Activated CD4-positive, alpha-beta memory T cell treated with anti-CD3 and anti-CD28 coated beads for 36 hours (primary cell): ENCODE results near the gene TMEM219. TPM values are rescaled to one million over a fixed set of nuclear protein-coding genes. Genes with fewer than 3 reads are reported as not detected.
A peak's percentile ranks its signal among the peaks of the same experiment; 100 is the strongest.
"Not testable (repeated sequence)": the region's sequence is repeated elsewhere in the genome, so short reads cannot be mapped to it uniquely, and the experiment has no call there.

ENCODE experiments used
- CTCF ChIA-PET: fragments of 350-600 bp; sonication (Branson Sonifier 250); formaldehyde crosslinking; loops from one replicate; lab custom pipeline; 2021; ENCODE audit warnings: antibody characterized with exemption, inconsistent platforms; lab: Charles Lee
- POLR2A ChIA-PET: fragments of 350-600 bp; sonication (Branson Sonifier 250); formaldehyde crosslinking; loops from one replicate; lab custom pipeline; 2021; ENCODE audit warnings: antibody characterized with exemption; lab: Charles Lee
- DNase-seq: peaks from one replicate; pipeline ENCODE4 v3.0.0-alpha.2; 2020
- H3K27ac Mint-ChIP-seq: one replicate; pipeline ENCODE4 v1.8.0; 2021; ENCODE audit warnings: mixed read lengths
- H3K27me3 Mint-ChIP-seq: one replicate; pipeline ENCODE4 v1.8.0; 2021; ENCODE audit warnings: mixed read lengths
- H3K36me3 Mint-ChIP-seq: one replicate; pipeline ENCODE4 v1.8.0; 2021; ENCODE audit warnings: mixed read lengths
- H3K4me1 Mint-ChIP-seq: one replicate; pipeline ENCODE4 v1.8.0; 2021; ENCODE audit warnings: low read depth, mixed read lengths
- H3K4me3 Mint-ChIP-seq: one replicate; pipeline ENCODE4 v1.8.0; 2021; ENCODE audit warnings: mild to moderate bottlenecking, mixed read lengths
- H3K9me3 Mint-ChIP-seq: one replicate; pipeline ENCODE4 v1.8.0; 2021; ENCODE audit warnings: mixed read lengths
- intact Hi-C: fragments of 100-400 bp; cut with micrococcal nuclease; formaldehyde crosslinking; loops from one replicate; pipeline ENCODE4 v1.15.1; 2023
- total RNA-seq, 2 experiments: library from RNA; stranded (reverse); gene quantifications; one replicate each; pipeline ENCODE4 v1.2.3, GENCODE V29; 2021

Gene TMEM219
- total RNA-seq, 2 experiments from 2014 or later, result 57.1 to 64.8 TPM

- ChIA-PET POLR2A (interaction anchor here (1.0 kb wide), 1 partner anchor 46 kb away, joined by 3 read pairs; no protein-coding TSS in a partner anchor), CTCF (interaction anchor here (1.2 kb wide), 1 partner anchor 23 kb away, joined by 4 read pairs; no protein-coding TSS in a partner anchor)
- Mint-ChIP-seq H3K27ac (no peak overlapping the region), H3K27me3 (peaks cover 22% of the 10 kb centered on the region), H3K4me1 (peaks cover 12% of the 10 kb centered on the region), H3K4me3 (no peak overlapping the region), H3K36me3 (no peaks in the 10 kb centered on the region), H3K9me3 (no peaks in the 10 kb centered on the region)
- intact Hi-C loops, result no loop called here
- no peak for DNase-seq
Measured at GRCh38 chr16:30009085-30009862, 47.4 kb downstream of the TMEM219 start.

DNA sequence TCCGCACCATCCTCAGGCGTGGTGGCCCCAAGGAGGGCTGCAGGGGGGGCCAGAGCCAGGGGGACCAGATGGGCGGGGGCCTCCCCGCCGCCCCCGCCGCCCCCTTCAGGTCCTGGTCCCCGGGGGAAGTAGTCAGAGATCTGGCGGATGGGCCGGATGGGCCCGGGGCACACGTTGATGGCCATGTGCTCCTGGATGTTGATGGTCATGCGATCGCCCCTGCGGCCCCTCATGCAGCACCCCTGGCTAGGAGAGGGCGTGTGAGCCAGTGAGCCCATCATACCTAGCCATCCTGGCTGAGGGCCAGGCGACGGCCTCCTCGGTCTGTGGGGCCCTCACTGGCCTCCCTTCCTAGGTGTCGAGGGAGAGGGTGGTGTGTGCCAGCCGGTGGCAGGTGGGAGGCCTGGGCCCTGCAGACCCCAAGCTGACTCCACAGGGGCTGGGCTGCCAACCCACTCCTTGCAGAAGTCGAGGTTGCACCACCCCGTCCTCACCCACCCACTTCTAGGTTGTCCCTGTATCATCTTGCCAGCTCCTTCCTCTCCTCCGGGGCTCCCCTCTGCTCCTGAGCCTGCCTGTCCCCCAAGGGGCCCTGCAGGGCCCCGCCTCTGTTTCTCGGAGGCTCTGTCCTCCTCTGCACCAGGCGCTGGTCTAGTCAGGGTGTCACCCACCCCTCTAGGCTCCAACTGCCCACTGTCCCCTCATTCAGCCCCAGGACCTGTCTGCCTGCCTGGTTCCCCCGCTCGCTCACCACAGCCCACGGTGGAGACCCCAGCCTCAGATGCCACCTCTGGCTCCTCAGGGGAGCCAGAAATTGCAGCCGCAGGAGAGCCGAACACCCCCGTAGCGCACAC lies 48.3 kb downstream of the TMEM219 start:
- peaks cover 22% of the 10 kb centered on the region for H3K27me3 Mint-ChIP-seq
- no peaks in the 10 kb centered on the region for H3K36me3 Mint-ChIP-seq
- no peak overlapping the region for H3K27ac Mint-ChIP-seq
- POLR2A ChIA-PET, result no interaction called here
- no peaks in the 10 kb centered on the region for H3K9me3 Mint-ChIP-seq
- intact Hi-C loops, result no loop called here
- H3K4me1 Mint-ChIP-seq, result peaks cover 12% of the 10 kb centered on the region
- H3K4me3 Mint-ChIP-seq, result peak overlapping the region; percentile 62
- CTCF ChIA-PET, result interaction anchor here (1.6 kb wide), 1 partner anchor 162 kb away, joined by 5 read pairs; no protein-coding TSS in a partner anchor
- no peak for DNase-seq

DNA sequence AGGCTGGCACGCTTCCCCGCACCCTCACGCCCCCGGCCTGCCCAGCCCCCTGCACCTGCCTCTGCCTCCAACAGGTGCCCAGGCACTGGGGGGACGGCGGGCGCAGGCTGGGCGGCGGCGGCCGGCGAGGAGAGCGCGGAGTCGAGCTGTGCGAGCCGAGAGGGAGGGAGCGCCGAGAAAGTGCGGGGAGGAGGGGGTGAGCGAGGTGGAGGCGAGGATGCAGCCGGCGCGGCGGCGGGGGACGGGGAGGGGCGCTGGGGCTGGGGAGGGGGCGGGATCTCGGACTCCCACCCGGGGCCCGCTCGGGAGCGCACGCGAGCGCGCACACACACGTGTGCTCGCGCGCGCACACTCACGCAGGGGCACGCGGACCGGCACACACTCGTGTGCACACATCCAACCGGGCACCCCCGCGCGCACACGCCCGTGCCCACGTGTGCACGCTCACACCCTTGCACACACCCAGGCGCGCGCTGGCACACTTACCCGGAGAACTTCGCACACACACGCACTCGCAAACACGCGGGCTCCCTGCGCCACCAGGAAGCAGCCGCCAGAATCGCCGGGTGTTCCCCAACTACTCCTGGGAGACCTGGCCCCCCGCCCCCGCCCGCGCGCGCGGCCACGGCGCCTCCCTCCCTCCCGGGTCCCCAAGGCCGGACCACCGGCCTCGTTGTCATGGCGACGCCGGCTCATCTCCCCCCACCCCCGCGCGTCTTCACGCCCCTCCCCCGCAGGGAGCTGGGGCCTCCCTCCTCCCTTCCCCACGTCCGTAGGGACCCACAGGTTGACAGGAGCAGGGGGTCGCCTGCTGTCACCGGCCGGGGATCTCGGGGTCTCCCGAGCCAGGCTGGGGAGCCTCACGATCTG lies 49.2 kb downstream of the TMEM219 start, which contains the start of gene DOC2A:
TSS of gene DOC2A (minus strand) at position 184 of the 870 bp plus-strand sequence. CDS start 805 bp downstream, outside the sequence.
- Mint-ChIP-seq H3K4me1 (peaks cover 12% of the 10 kb centered on the region), H3K27ac (no peak within 1 kb of the TSS), H3K4me3 (peak within 1 kb of the TSS; percentile 66), H3K27me3 (peaks cover 22% of the 10 kb centered on the region), H3K36me3 (no peaks in the 10 kb centered on the region), H3K9me3 (no peaks in the 10 kb centered on the region)
- ChIA-PET CTCF (interaction anchor here (1.6 kb wide), 1 partner anchor 163 kb away, joined by 5 read pairs; no protein-coding TSS in a partner anchor), POLR2A (no interaction called here)
- intact Hi-C loops, result no loop called here
- DNase-seq, result peak; percentile 52

GRCh38 chr16:30011714-30012504 lies 50.0 kb downstream of the TMEM219 start:
- POLR2A ChIA-PET, result no interaction called here
- Mint-ChIP-seq H3K36me3 (no peaks in the 10 kb centered on the region), H3K27me3 (peaks cover 22% of the 10 kb centered on the region), H3K27ac (no peak overlapping the region), H3K9me3 (no peaks in the 10 kb centered on the region), H3K4me3 (peak overlapping the region; percentile 66), H3K4me1 (peaks cover 12% of the 10 kb centered on the region)
- intact Hi-C loops, result no loop called here
- CTCF ChIA-PET, result no interaction called here
- DNase-seq, result no peak

DNA sequence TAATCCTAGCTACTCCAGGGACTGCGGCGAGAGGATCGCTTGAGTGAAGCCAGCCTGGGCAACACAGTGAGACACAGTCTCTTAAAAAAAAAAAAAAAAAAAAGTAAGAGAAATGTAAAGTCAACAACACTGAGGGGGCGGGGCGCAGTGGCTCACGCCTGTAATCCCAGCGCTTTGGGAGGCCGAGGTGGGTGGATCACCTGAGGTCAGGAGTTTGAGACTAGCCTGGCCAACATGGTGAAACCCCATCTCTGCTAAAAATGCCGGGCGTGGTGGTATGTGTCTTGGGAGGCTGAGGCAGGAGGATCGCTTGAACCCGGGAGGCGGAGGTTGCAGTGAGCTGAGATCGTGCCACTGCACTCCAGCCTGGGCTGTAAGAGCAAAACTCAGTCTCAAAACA lies 50.7 kb downstream of the TMEM219 start:
- H3K27ac Mint-ChIP-seq, DNase-seq, H3K36me3 Mint-ChIP-seq, POLR2A ChIA-PET, H3K9me3 Mint-ChIP-seq, CTCF ChIA-PET, intact Hi-C loops, H3K4me3 Mint-ChIP-seq: not testable (repeated sequence)
- peaks cover 12% of the 10 kb centered on the region for H3K4me1 Mint-ChIP-seq
- H3K27me3 Mint-ChIP-seq, result peaks cover 22% of the 10 kb centered on the region

GRCh38 chr16:30015450-30015849 lies 53.6 kb downstream of the TMEM219 start:
- H3K27me3 Mint-ChIP-seq, H3K9me3 Mint-ChIP-seq, DNase-seq, H3K4me3 Mint-ChIP-seq, H3K36me3 Mint-ChIP-seq, intact Hi-C loops, H3K4me1 Mint-ChIP-seq, H3K27ac Mint-ChIP-seq, POLR2A ChIA-PET: not testable (repeated sequence)
- CTCF ChIA-PET, result interaction anchor here (0.6 to 5.4 kb wide), 2 partner anchors 10 to 16 kb away, joined by 3 to 25 read pairs; partner anchors contain the start of gene TLCD3B

DNA sequence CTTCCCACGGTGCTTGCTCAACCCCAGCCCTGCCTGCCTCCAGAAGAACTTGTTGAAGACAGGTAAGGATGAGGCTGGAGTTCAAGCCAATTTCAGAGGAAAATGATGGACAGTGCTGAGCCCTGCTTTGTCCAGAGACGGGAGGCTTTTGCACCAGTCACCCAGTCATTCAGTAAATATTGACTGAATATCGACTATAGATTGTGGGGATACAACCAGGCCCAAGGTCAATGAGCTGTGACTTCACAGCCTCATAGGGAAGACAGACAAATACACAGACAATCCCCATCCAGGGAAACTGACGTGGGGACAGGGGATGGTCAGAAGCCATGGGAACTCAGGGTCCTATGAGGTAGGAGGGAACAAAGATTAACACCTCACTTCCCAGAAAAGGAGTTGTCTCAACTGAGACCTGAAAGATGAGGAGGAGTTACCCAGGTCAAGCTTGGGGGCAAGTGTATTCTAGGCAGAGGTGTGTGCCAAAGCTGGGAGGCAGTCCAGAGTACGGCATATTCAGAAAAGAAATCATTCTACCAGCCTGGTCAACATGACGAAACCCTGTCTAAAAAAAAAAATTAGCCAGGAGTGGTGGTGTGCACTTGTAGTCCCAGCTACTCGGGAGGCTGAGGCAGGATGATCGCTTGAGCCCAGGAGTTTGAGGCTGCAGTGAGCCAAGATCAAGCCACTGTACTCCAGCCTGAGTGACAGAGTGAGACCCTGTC lies 54.8 kb downstream of the TMEM219 start:
- H3K9me3 Mint-ChIP-seq, result no peaks in the 10 kb centered on the region
- H3K4me1 Mint-ChIP-seq, result peaks cover 8% of the 10 kb centered on the region
- H3K27me3 Mint-ChIP-seq, result peaks cover 7% of the 10 kb centered on the region
- CTCF ChIA-PET, result interaction anchor here (1.1 to 5.4 kb wide), 2 partner anchors 15 to 325 kb away, joined by 3 to 25 read pairs; partner anchors contain the start of gene TLCD3B
- intact Hi-C loops, result no loop called here
- H3K4me3 Mint-ChIP-seq, result no peak overlapping the region
- H3K27ac Mint-ChIP-seq, result no peak overlapping the region
- H3K36me3 Mint-ChIP-seq, result no peaks in the 10 kb centered on the region
- POLR2A ChIA-PET, result no interaction called here
- no peak for DNase-seq

DNA sequence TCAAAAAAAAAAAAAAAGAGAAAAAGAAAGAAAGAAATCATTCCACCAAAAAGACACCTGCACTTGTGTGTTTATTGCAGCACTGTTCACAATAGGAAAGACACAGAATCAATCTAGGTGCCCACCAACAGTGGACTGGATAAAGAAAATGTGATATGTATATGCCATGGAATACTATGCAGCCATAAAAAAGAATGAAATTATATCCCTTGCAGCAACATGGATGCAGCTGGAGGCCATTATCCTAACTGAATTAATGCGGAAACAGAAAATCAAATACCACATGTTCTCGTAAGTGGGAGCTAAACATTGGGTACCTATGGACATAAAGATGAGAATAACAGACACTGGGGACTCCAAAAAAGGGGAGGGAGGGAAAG lies 55.4 kb downstream of the TMEM219 start:
- Mint-ChIP-seq H3K27ac (no peak overlapping the region), H3K9me3 (no peaks in the 10 kb centered on the region), H3K36me3 (no peaks in the 10 kb centered on the region), H3K4me1 (peaks cover 4% of the 10 kb centered on the region), H3K4me3 (no peak overlapping the region), H3K27me3 (peaks cover 3% of the 10 kb centered on the region)
- intact Hi-C loops, result no loop called here
- POLR2A ChIA-PET, result no interaction called here
- CTCF ChIA-PET, result interaction anchor here (0.6 to 5.4 kb wide), 4 partner anchors 15 to 392 kb away, joined by 3 to 25 read pairs (median 4); partner anchors contain the start of genes INO80E and TLCD3B
- DNase-seq, result no peak

GRCh38 chr16:30017937-30018336 lies 56.1 kb downstream of the TMEM219 start:
- H3K27ac Mint-ChIP-seq, DNase-seq, H3K27me3 Mint-ChIP-seq, H3K4me1 Mint-ChIP-seq, intact Hi-C loops, H3K4me3 Mint-ChIP-seq, H3K36me3 Mint-ChIP-seq, H3K9me3 Mint-ChIP-seq: not testable (repeated sequence)
- CTCF ChIA-PET, result interaction anchor here (0.6 to 5.4 kb wide), 8 partner anchors 13 to 391 kb away, joined by 3 to 25 read pairs (median 3); partner anchors contain the start of genes INO80E and TLCD3B
- POLR2A ChIA-PET, result interaction anchor here (0.6 kb wide), 1 partner anchor 68 kb away, joined by 3 read pairs; no protein-coding TSS in a partner anchor

- Mint-ChIP-seq H3K36me3 (no peaks in the 10 kb centered on the region), H3K27ac (no peak overlapping the region), H3K4me3 (no peak overlapping the region), H3K4me1 (peaks cover 4% of the 10 kb centered on the region), H3K9me3 (no peaks in the 10 kb centered on the region), H3K27me3 (peaks cover 3% of the 10 kb centered on the region)
- intact Hi-C loops, result no loop called here
- ChIA-PET POLR2A (no interaction called here), CTCF (interaction anchor here (1.0 to 5.4 kb wide), 4 partner anchors 13 to 327 kb away, joined by 3 to 25 read pairs (median 3); partner anchors contain the start of genes INO80E and TLCD3B)
- DNase-seq, result no peak
Measured at GRCh38 chr16:30018731-30019158, 56.9 kb downstream of the TMEM219 start.
